ENCODE results near the gene BHLHA9. TPM values are rescaled to one million over a fixed set of nuclear protein-coding genes. Genes with fewer than 3 reads are reported as not detected.

The BHLHA9 gene
- total and polyA plus RNA-seq, 2 of the 8 experiments (the other 6 are each of a cell fraction or from before 2014, with no cell fraction given): 0.29 to 0.34 TPM

DNA sequence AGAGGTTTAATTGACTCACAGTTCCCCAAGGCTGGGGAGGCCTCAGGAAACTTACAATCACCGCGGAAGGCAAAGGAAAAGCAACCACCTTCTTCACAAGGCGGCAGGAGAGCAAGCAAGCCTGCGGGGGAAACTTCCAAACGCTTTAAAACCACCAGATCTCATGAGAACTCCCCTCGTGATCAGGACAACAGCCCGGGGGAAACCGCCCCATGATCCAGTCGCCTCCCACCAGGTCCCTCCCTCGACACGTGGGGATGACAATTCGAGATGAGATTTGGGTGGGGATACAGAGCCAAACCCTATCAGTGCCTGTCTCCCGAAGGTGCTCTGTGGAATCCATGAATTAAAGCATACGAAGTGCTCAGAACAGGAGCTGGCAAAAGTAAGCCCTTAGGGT lies 46.6 kb upstream of the BHLHA9 start:
- Histone ChIP-seq H2BK120ac (replicated peaks; ENCODE audit: low read depth, low read length) (no peak overlapping the region), H3K4me1 (replicated peaks in 1 of 4; ENCODE audit: control insufficient read depth in 3 of 4, insufficient read depth in 4 of 4, low read length in 3 of 4) (no peaks in the 10 kb centered on the region), H3K4ac (replicated peaks; ENCODE audit: insufficient read length, low read depth, low read length) (no peak overlapping the region), H3K4me3 (ENCODE audit: extremely low read depth in 1 of 4, insufficient read depth in 2 of 4, low read depth in 3 of 4, low read length in 4 of 4) (no peak overlapping the region), H2BK12ac (ENCODE audit: low read depth, low read length) (no peak overlapping the region), H2BK20ac (ENCODE audit: low read length) (no peak overlapping the region), H3K27me3 (replicated peaks in 1 of 4; ENCODE audit: control insufficient read depth in 3 of 4, extremely low read depth in 1 of 4, insufficient read depth in 3 of 4, low read length in 3 of 4) (peaks cover 25 to 30% (median 26%) of the 10 kb centered on the region in 4 experiments), H3K23ac (ENCODE audit: insufficient read length) (no peak overlapping the region), H3K36me3 (ENCODE audit: control insufficient read depth in 2 of 4, insufficient read depth in 4 of 4, low read length in 3 of 4) (peaks cover 0 to under 1% (median 0%) of the 10 kb centered on the region in 4 experiments; a peak in 1 of 8 replicates), H3K79me2 (ENCODE audit: control insufficient read depth in 1 of 2, insufficient read depth in 2 of 2, low read length in 2 of 2) (peaks cover 0 to 3% of the 10 kb centered on the region in 2 experiments; a peak in 1 of 4 replicates), H3K79me1 (ENCODE audit: low read depth, low read length) (no peaks in the 10 kb centered on the region), H4K5ac (ENCODE audit: insufficient read length, low read depth, low read length) (no peak overlapping the region), H3K56ac (replicated peaks; ENCODE audit: insufficient read length, low read depth, low read length) (no peak overlapping the region), H2BK5ac (ENCODE audit: low read depth, low read length) (no peak overlapping the region), H3K14ac (ENCODE audit: insufficient read length) (no peak overlapping the region), H3K4me2 (ENCODE audit: insufficient read depth in 1 of 2, low read depth in 2 of 2, low read length in 2 of 2) (no peak overlapping the region), H3K27ac (ENCODE audit: low read depth, low read length) (no peak overlapping the region), H4K20me1 (replicated peaks in 1 of 2; ENCODE audit: control insufficient read depth in 1 of 2, insufficient read depth in 2 of 2, low read length in 2 of 2) (peaks cover 0 to 7% of the 10 kb centered on the region in 2 experiments), H2BK15ac (ENCODE audit: low read length) (no peak overlapping the region), H4K91ac (replicated peaks; ENCODE audit: insufficient read length, low read length) (no peak overlapping the region), H4K8ac (ENCODE audit: extremely low read depth, insufficient read depth, low read length) (no peak overlapping the region), H3K9ac (replicated peaks in 1 of 4; ENCODE audit: extremely low read depth in 1 of 4, low read depth in 3 of 4, low read length in 3 of 4) (no peak overlapping the region), H2AFZ (ENCODE audit: low read length) (no peak overlapping the region), H3K9me3 (ENCODE audit: insufficient read depth in 2 of 2, low read depth in 1 of 2, low read length in 1 of 2) (no peaks in the 10 kb centered on the region), H2AK5ac (ENCODE audit: low read depth, low read length) (no peak overlapping the region), H3K18ac (ENCODE audit: extremely low read depth, low read length) (no peak overlapping the region), H3K23me2 (ENCODE audit: low read depth, low read length) (peaks cover 1% of the 10 kb centered on the region)
- no peak for FAIRE-seq
- ChIA-PET CTCF (ENCODE audit: partially characterized antibody) (no interaction called here), POLR2A (ENCODE audit: partially characterized antibody) (no interaction called here)
- 68% methylated on average over 13 of the region's 14 CpGs; no CpG with 5 or more reads in 1 of the 2 experiments for WGBS, 2 experiments (ENCODE audit: extremely low coverage in 1 of 2, insufficient coverage in 1 of 2, insufficient read length in 1 of 2, insufficient replicate concordance in 2 of 2, low coverage in 1 of 2, low lambda C conversion rate in 2 of 2, missing lambda C conversion rate in 1 of 2)
- DNase-seq (ENCODE audit: low read depth in 1 of 2, low spot score in 2 of 2): no peak
- no peak for TF ChIP-seq BRCA1 (IDR thresholded peaks at IDR 0.05; ENCODE audit: low read depth, low read length)
- TF ChIP-seq JUND (IDR thresholded peaks at IDR 0.05; ENCODE audit: low read length): no peak
- TF ChIP-seq SIN3A (conservative IDR thresholded peaks at IDR 0.05 in 1 of 2, IDR thresholded peaks at IDR 0.05 in 1 of 2; ENCODE audit: low read depth in 1 of 2, low read length in 2 of 2): no peak
- no peak for TF ChIP-seq SUZ12 (IDR thresholded peaks at IDR 0.05; ENCODE audit: low read length)
- TF ChIP-seq SIX5 (IDR thresholded peaks at IDR 0.05; ENCODE audit: low read depth, low read length): no peak
- TF ChIP-seq POLR2AphosphoS5 (IDR thresholded peaks at IDR 0.05; ENCODE audit: low read depth, low read length): no peak
